Panc1 (cell line): ENCODE results near the gene ID1. TPM values are rescaled to one million over a fixed set of nuclear protein-coding genes. Genes with fewer than 3 reads are reported as not detected.
"Not testable (repeated sequence)": the region's sequence is repeated elsewhere in the genome, so short reads cannot be mapped to it uniquely, and the experiment has no call there.

Source experiments
- ATAC-seq: fragments of 200-7000 bp; cut with Tn5 transposase; 2 replicates; pipeline ENCODE4 v1.9.1; 2020; ENCODE audit warnings: mild to moderate bottlenecking, moderate library complexity
- BruUV-seq: library from RNA; stranded (reverse); fragments of 400-500 nt; replicated peaks from 2 replicates; lab custom pipeline; 2021; lab: Mats Ljungman, UMichigan
- CTCF ChIA-PET: fragments of 300-600 bp; sonication (Branson Sonifier 250); formaldehyde crosslinking; loops from one replicate; lab custom pipeline; 2022; ENCODE audit warnings: antibody characterized with exemption; lab: Charles Lee
- POLR2A ChIA-PET: fragments of 300-600 bp; sonication (Branson Sonifier 250); formaldehyde crosslinking; loops from one replicate; lab custom pipeline; 2022; ENCODE audit warnings: antibody characterized with exemption; lab: Charles Lee
- DNase-seq: peaks from one replicate; pipeline ENCODE4 v3.0.0-alpha.2; 2010; ENCODE audit warnings: low read depth, low spot score
- H3K27ac ChIP-seq: 2 replicates; pipeline ENCODE4 v1.5.1; 2011; ENCODE audit warnings: mild to moderate bottlenecking, low read length, inconsistent platforms
- H3K27me3 ChIP-seq: fragments of 200-500 bp; sonication (Bioruptor generic); 2 replicates; pipeline ENCODE4 v1.6.0; 2014; ENCODE audit warnings: low read length, inconsistent platforms; ENCODE audit not compliant: control insufficient read depth, insufficient read depth
- H3K36me3 ChIP-seq: fragments of 200-500 bp; sonication (Bioruptor generic); 2 replicates; pipeline ENCODE4 v1.5.1; 2014; ENCODE audit warnings: inconsistent platforms, mild to moderate bottlenecking, low read length, moderate library complexity; ENCODE audit not compliant: control insufficient read depth, insufficient read depth
- H3K4me1 ChIP-seq: 2 replicates; pipeline ENCODE4 v1.5.1; 2011; ENCODE audit warnings: inconsistent platforms, mild to moderate bottlenecking, low read length, moderate library complexity; ENCODE audit not compliant: control insufficient read depth, insufficient read depth
- H3K4me3 ChIP-seq, 2 experiments: 2 replicates each; pipeline ENCODE4 v1.5.1; 2011 to 2012; ENCODE audit warnings: low read depth in 2 of 2, low read length in 2 of 2, mild to moderate bottlenecking in 2 of 2, inconsistent platforms in 1 of 2, moderate library complexity in 1 of 2
- H3K9me3 ChIP-seq: fragments of 200-500 bp; sonication (Bioruptor generic); 2 replicates; pipeline ENCODE4 v1.5.1; 2014; ENCODE audit warnings: low read depth, mild to moderate bottlenecking, inconsistent platforms, low read length, moderate library complexity; ENCODE audit not compliant: control insufficient read depth, insufficient read depth
- POLR2AphosphoS5 ChIP-seq: IDR thresholded peaks from 2 replicates; pipeline ENCODE4 v1.6.1; 2012; ENCODE audit warnings: mild to moderate bottlenecking, low read depth, low read length, moderate library complexity
- SIN3A ChIP-seq: IDR thresholded peaks from 2 replicates; pipeline ENCODE4 v1.6.1; 2012; ENCODE audit warnings: low read depth, mild to moderate bottlenecking, low read length, moderate library complexity, borderline replicate concordance; ENCODE audit not compliant: insufficient read depth
- TCF7L2 ChIP-seq: IDR thresholded peaks from 2 replicates; pipeline ENCODE4 v1.6.1; 2011; ENCODE audit warnings: mild to moderate bottlenecking, low read depth, low read length, inconsistent platforms
- in situ Hi-C: cut with HindIII; loops from 2 replicates; pipeline ENCODE4 v1.10.0; 2016; ENCODE audit warnings: low sequenced_read_pairs, low pct_unique_long_range_greater_than_20kb
- intact Hi-C: fragments of 100-400 bp; cut with micrococcal nuclease; formaldehyde crosslinking; loops from one replicate; pipeline ENCODE4 v1.10.0; 2022; ENCODE audit not compliant: unreplicated experiment
- total RNA-seq: library from RNA; stranded (reverse); gene quantifications from one replicate; pipeline ENCODE4 v1.2.1, GENCODE V29; 2021; ENCODE audit not compliant: unreplicated experiment
- TF ChIP-seq, protein P1 (sequence below), 2 experiments: IDR thresholded peaks; 2 replicates each; pipeline ENCODE4 v1.6.1; 2011 to 2012; ENCODE audit warnings: low read depth in 2 of 2, control low read depth in 1 of 2, low read length in 1 of 2, mild to moderate bottlenecking in 1 of 2, moderate library complexity in 1 of 2; ENCODE audit not compliant: insufficient read depth in 1 of 2
- TF ChIP-seq, protein P2 (sequence below): fragments of 450-650 bp; IDR thresholded peaks from 2 replicates; pipeline ENCODE4 v1.5.1; 2017; ENCODE audit warnings: mild to moderate bottlenecking

ID1 gene
- total RNA-seq, 1 experiment from 2014 or later = 152 TPM

DNA sequence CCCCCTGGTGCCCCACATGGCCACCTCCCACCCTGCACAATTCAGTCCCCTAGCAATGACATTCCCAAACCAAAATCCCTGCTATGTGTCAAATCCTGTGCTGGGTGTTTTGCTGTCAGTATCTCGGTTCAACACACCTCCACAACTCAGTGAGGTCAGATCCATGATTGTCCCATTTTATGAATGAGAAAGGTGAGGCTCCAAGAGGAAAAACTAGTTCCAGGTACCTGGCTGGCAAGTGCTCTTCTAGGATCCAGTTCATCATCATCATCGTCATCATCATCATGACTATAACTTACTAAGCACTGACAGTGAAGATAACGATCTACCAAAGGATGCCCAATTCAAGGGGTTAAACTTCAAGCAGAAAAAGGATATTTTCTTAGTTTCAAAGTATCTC, 15.2 kb downstream of the ID1 start:
- Histone ChIP-seq H3K36me3 (no peaks in the 10 kb centered on the region), H3K27me3 (no peaks in the 10 kb centered on the region), H3K27ac (no peak overlapping the region), H3K4me3 (no peak overlapping the region), H3K4me1 (no peaks in the 10 kb centered on the region), H3K9me3 (no peaks in the 10 kb centered on the region)
- in situ Hi-C loops = loop anchor here (10.0 kb wide), 1 partner anchor 55 kb away; no protein-coding TSS in a partner anchor
- TF ChIP-seq TCF7L2 = no peak
- intact Hi-C loops = no loop called here
- no TSS peak for BruUV-seq
- ChIA-PET CTCF (no interaction called here), POLR2A (interaction anchor here (0.7 kb wide), 1 partner anchor 15 kb away, joined by 4 read pairs; the partner anchor contains the start of gene ID1)
- no peak for DNase-seq
- ATAC-seq = no peak

DNA sequence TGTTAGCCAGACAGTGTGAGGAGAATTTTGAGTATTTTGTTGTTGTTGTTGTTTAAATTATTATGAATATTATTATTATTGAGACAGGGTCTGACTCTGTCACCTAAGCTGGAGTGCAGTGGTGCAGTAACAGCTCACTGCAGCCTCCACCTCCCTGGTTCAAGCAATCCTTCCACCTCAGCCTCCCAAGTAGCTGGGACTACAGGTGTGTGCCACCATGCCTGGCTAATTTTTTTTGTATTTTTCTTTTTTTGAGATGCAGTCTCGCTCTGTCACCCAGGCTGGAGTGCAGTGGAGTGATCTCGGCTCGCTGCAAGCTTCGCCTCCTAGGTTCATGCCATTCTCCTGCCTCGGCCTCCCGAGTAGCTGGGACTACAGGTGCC, 18.0 kb downstream of the ID1 start:
- H3K4me3 ChIP-seq, H3K27ac ChIP-seq, H3K4me1 ChIP-seq, CTCF ChIA-PET, H3K27me3 ChIP-seq, intact Hi-C loops, ATAC-seq, H3K36me3 ChIP-seq, POLR2A ChIA-PET, DNase-seq, BruUV-seq, H3K9me3 ChIP-seq: not testable (repeated sequence)
- in situ Hi-C loops = loop anchor here (10.0 kb wide), 1 partner anchor 58 kb away; no protein-coding TSS in a partner anchor

DNA sequence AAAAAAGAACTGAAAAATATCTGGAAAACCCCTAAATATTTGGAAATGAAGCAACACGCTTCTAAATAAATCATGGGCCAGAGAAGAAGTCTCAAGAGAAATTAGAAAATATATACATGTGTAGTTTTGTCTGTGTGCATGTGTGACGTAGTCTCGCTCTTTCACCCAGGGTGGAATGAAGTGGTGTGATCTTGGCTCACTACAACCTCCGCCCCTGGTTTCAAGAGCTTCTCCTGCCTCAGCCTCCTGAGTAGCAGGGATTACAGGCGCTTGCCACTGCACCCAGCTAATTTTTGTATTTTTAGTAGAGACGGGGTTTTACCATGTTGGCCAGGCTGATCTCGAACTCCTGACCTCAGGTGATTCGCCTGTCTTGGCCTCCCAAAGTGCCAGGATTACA, 21.4 kb downstream of the ID1 start:
- ATAC-seq, DNase-seq, H3K27ac ChIP-seq, BruUV-seq, H3K36me3 ChIP-seq, H3K9me3 ChIP-seq, H3K4me3 ChIP-seq, POLR2A ChIA-PET, H3K4me1 ChIP-seq, intact Hi-C loops, H3K27me3 ChIP-seq: not testable (repeated sequence)
- in situ Hi-C loops = loop anchor here (10.0 kb wide), 1 partner anchor 62 kb away; no protein-coding TSS in a partner anchor
- CTCF ChIA-PET = interaction anchor here (1.2 kb wide), 1 partner anchor 13 kb away, joined by 3 read pairs; no protein-coding TSS in a partner anchor

DNA sequence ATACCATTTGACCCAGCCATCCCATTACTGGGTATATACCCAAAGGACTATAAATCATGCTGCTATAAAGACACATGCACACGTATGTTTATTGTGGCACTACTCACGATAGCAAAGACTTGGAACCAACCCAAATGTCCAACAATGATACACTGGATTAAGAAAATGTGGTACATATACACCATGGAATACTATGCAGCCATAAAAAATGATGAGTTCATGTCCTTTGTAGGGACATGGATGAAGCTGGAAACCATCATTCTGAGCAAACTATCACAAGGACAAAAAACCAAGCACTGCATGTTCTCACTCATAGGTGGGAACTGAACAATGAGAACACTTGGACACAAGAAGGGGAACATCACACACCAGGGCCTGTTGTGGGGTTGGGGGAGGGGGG, 23.0 kb downstream of the ID1 start:
- POLR2A ChIA-PET = not testable (repeated sequence)

DNA sequence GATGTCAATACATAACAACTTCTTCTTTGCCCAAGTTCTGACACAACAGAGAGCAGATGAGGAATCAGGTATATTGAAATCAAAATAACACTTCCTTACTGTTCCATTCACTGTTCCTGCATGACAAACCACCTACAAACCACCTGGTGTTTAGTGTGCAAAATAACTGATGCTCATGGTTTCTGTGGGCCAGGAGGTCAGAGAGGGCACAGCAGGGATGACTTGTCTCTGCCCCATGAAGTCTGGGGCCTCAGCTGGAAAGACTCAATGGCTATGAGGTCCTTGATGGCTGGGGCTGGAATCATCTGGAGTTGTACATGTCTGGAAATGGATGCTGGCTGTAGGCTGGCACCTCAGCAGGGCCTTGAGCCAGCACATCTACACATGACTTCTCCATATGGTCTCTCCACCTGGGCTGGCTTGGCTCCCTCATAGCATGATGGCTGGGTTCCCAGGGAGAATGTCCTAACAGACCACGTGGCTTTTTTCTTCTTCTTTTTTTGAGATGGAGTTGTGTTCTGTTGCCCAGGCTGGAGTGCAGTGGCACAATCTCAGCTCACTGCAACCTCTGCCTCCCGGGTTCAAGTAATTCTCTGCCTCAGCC, 25.2 kb downstream of the ID1 start:
- ChIA-PET POLR2A (interaction anchor here (0.7 kb wide), 2 partner anchors 9 to 105 kb away, joined by 7 read pairs; no protein-coding TSS in a partner anchor), CTCF (interaction anchor here (0.6 to 1.1 kb wide), 2 partner anchors 21 to 93 kb away, joined by 5 to 6 read pairs; no protein-coding TSS in a partner anchor)
- no peak overlapping the region for H3K27ac ChIP-seq
- ATAC-seq = no peak
- no TSS peak for BruUV-seq
- H3K9me3 ChIP-seq = no peaks in the 10 kb centered on the region
- H3K4me1 ChIP-seq = no peaks in the 10 kb centered on the region
- H3K4me3 ChIP-seq = no peak overlapping the region
- in situ Hi-C loops (no loop called here), intact Hi-C loops (loop anchor here (10.0 kb wide), 1 partner anchor 565 kb away; no protein-coding TSS in a partner anchor)
- no peaks in the 10 kb centered on the region for H3K27me3 ChIP-seq
- TF ChIP-seq SIN3A = no peak
- TF ChIP-seq, protein P1, sequence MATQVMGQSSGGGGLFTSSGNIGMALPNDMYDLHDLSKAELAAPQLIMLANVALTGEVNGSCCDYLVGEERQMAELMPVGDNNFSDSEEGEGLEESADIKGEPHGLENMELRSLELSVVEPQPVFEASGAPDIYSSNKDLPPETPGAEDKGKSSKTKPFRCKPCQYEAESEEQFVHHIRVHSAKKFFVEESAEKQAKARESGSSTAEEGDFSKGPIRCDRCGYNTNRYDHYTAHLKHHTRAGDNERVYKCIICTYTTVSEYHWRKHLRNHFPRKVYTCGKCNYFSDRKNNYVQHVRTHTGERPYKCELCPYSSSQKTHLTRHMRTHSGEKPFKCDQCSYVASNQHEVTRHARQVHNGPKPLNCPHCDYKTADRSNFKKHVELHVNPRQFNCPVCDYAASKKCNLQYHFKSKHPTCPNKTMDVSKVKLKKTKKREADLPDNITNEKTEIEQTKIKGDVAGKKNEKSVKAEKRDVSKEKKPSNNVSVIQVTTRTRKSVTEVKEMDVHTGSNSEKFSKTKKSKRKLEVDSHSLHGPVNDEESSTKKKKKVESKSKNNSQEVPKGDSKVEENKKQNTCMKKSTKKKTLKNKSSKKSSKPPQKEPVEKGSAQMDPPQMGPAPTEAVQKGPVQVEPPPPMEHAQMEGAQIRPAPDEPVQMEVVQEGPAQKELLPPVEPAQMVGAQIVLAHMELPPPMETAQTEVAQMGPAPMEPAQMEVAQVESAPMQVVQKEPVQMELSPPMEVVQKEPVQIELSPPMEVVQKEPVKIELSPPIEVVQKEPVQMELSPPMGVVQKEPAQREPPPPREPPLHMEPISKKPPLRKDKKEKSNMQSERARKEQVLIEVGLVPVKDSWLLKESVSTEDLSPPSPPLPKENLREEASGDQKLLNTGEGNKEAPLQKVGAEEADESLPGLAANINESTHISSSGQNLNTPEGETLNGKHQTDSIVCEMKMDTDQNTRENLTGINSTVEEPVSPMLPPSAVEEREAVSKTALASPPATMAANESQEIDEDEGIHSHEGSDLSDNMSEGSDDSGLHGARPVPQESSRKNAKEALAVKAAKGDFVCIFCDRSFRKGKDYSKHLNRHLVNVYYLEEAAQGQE (IDR thresholded peaks at IDR 0.05; ENCODE audit: insufficient read depth in 1 of 2, low read depth in 2 of 2, low read length in 1 of 2) = no peak
- TF ChIP-seq POLR2AphosphoS5 = no peak
- TF ChIP-seq, protein P2, sequence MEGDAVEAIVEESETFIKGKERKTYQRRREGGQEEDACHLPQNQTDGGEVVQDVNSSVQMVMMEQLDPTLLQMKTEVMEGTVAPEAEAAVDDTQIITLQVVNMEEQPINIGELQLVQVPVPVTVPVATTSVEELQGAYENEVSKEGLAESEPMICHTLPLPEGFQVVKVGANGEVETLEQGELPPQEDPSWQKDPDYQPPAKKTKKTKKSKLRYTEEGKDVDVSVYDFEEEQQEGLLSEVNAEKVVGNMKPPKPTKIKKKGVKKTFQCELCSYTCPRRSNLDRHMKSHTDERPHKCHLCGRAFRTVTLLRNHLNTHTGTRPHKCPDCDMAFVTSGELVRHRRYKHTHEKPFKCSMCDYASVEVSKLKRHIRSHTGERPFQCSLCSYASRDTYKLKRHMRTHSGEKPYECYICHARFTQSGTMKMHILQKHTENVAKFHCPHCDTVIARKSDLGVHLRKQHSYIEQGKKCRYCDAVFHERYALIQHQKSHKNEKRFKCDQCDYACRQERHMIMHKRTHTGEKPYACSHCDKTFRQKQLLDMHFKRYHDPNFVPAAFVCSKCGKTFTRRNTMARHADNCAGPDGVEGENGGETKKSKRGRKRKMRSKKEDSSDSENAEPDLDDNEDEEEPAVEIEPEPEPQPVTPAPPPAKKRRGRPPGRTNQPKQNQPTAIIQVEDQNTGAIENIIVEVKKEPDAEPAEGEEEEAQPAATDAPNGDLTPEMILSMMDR = no peak
- no peak for TF ChIP-seq TCF7L2
- H3K36me3 ChIP-seq = no peaks in the 10 kb centered on the region
- no peak for DNase-seq

More for the DNA sequence above, 23.0 kb downstream of the ID1 start:
- H3K4me3 ChIP-seq, BruUV-seq, H3K27ac ChIP-seq, H3K27me3 ChIP-seq, intact Hi-C loops, CTCF ChIA-PET, H3K4me1 ChIP-seq, H3K9me3 ChIP-seq, DNase-seq, H3K36me3 ChIP-seq, ATAC-seq: not testable (repeated sequence)
- in situ Hi-C loops = loop anchor here (10.0 kb wide), 1 partner anchor 63 kb away; no protein-coding TSS in a partner anchor
